HCT116 (cell line): ENCODE data around the gene RPGRIP1. TPM values are rescaled to one million over a fixed set of nuclear protein-coding genes. Genes with fewer than 3 reads are reported as not detected.

Experiments
- ATAC-seq: fragments of 200-7000 bp; cut with Tn5 transposase; 2 replicates; pipeline ENCODE4 v1.9.1; 2020; ENCODE audit warnings: mild to moderate bottlenecking, moderate library complexity
- BruUV-seq: library from RNA; stranded (reverse); fragments of 400-500 nt; replicated peaks from 2 replicates; lab custom pipeline; 2021; lab: Mats Ljungman, UMichigan
- CTCF ChIA-PET: fragments of 300-600 bp; sonication (Branson Sonifier 250); formaldehyde crosslinking; loops from one replicate; lab custom pipeline; 2021; ENCODE audit warnings: antibody characterized with exemption; lab: Charles Lee
- POLR2A ChIA-PET: fragments of 300-600, 350-600 bp; sonication (Branson Sonifier 250); formaldehyde crosslinking; loops from one replicate; lab custom pipeline; 2021; ENCODE audit warnings: antibody characterized with exemption; lab: Charles Lee
- RAD21 ChIA-PET, 2 experiments: fragments of 300-600 bp; sonication (Branson Sonifier 250); formaldehyde crosslinking; loops; one replicate each; lab custom pipeline; 2023; ENCODE audit warnings: low total read pairs in 2 of 2; ENCODE audit not compliant: uncharacterized antibody in 2 of 2, unreplicated experiment in 2 of 2, low non-redundant PET in 1 of 2; lab: Charles Lee
- DNase-seq: peaks from one replicate; pipeline ENCODE4 v3.0.0-alpha.2; 2010; ENCODE audit warnings: low read depth, low spot score
- H2AFZ ChIP-seq: fragments of 200-600 bp; shearing (Covaris generic), sonication (generic); 2 replicates; pipeline ENCODE4 v1.6.1; 2017; ENCODE audit warnings: low read depth, mixed run types, mixed read lengths, antibody characterized with exemption, low read length; ENCODE audit not compliant: poor library complexity, severe bottlenecking
- H3K27ac ChIP-seq: 2 replicates; pipeline ENCODE4 v1.5.1; 2012; ENCODE audit warnings: low read depth, low read length
- H3K27me3 ChIP-seq: fragments of 200-600 bp; sonication (generic); 2 replicates; pipeline ENCODE4 v1.6.1; 2016; ENCODE audit warnings: mixed run types, low read length, mixed read lengths; ENCODE audit not compliant: insufficient read depth
- H3K36me3 ChIP-seq, 2 experiments: fragments of 200-500 bp in 1 of 2; fragments of 200-600 bp in 1 of 2; sonication (Bioruptor generic) in 1 of 2; sonication (generic) in 1 of 2; 2 replicates each; pipeline versions ENCODE4 v1.5.1 to v1.6.1; 2014 to 2016; ENCODE audit warnings: low read length in 2 of 2, inconsistent platforms in 1 of 2, mixed read lengths in 1 of 2, mixed run types in 1 of 2; ENCODE audit not compliant: insufficient read depth in 2 of 2, control insufficient read depth in 1 of 2
- H3K4me1 ChIP-seq, 2 experiments: fragments of 200-600 bp in 1 of 2; sonication (generic) in 1 of 2; 2 replicates each; pipeline versions ENCODE4 v1.5.1 to v1.6.1; 2012 to 2017; ENCODE audit warnings: low read length in 2 of 2, inconsistent platforms in 1 of 2, mild to moderate bottlenecking in 1 of 2, mixed read lengths in 1 of 2, mixed run types in 1 of 2, moderate library complexity in 1 of 2; ENCODE audit not compliant: insufficient read depth in 2 of 2, control insufficient read depth in 1 of 2
- H3K4me2 ChIP-seq: fragments of 200-600 bp; sonication (generic); 2 replicates; pipeline ENCODE4 v1.6.1; 2017; ENCODE audit warnings: mixed run types, low read length, mixed read lengths
- H3K4me3 ChIP-seq, 2 experiments: fragments of 200-600 bp in 1 of 2; sonication (generic) in 1 of 2; replicated peaks in 1 of 2; 2 replicates each; pipeline ENCODE4 v1.5.1; 2011 to 2016; ENCODE audit warnings: low read length in 2 of 2, control low read depth in 1 of 2, low read depth in 1 of 2, mild to moderate bottlenecking in 1 of 2, mixed read lengths in 1 of 2, mixed run types in 1 of 2
- H3K79me2 ChIP-seq: fragments of 200-600 bp; sonication (generic); 2 replicates; pipeline ENCODE4 v1.6.1; 2017; ENCODE audit warnings: mild to moderate bottlenecking, mixed run types, low read length, moderate library complexity, mixed read lengths; ENCODE audit not compliant: insufficient read depth
- H3K9ac ChIP-seq: fragments of 200-600 bp; sonication (generic); 2 replicates; pipeline ENCODE4 v1.6.1; 2016; ENCODE audit warnings: low read length, mixed read lengths
- H3K9me2 ChIP-seq: fragments of 200-600 bp; sonication (generic), shearing (Covaris generic); 2 replicates; pipeline ENCODE4 v1.6.1; 2017; ENCODE audit warnings: mixed run types, mild to moderate bottlenecking, moderate library complexity; ENCODE audit not compliant: insufficient read depth
- H3K9me3 ChIP-seq, 2 experiments: fragments of 200-500 bp in 1 of 2; fragments of 200-600 bp in 1 of 2; sonication (Bioruptor generic) in 1 of 2; sonication (generic) in 1 of 2; 2 replicates each; pipeline ENCODE4 v1.6.1; 2014 to 2017; ENCODE audit warnings: low read length in 2 of 2, mixed read lengths in 2 of 2, inconsistent platforms in 1 of 2, low read depth in 1 of 2, mild to moderate bottlenecking in 1 of 2, mixed run types in 1 of 2, moderate library complexity in 1 of 2; ENCODE audit not compliant: control insufficient read depth in 1 of 2, insufficient read depth in 1 of 2
- H4K20me1 ChIP-seq: fragments of 200-600 bp; sonication (generic), shearing (Covaris generic); 2 replicates; pipeline ENCODE4 v1.6.1; 2017; ENCODE audit warnings: mixed run types, mild to moderate bottlenecking, moderate library complexity; ENCODE audit not compliant: insufficient read depth
- ATF3 ChIP-seq: IDR thresholded peaks from 2 replicates; pipeline ENCODE4 v1.6.1; 2012
- EZH2phosphoT487 ChIP-seq: fragments of 200-600 bp; IDR thresholded peaks from 2 replicates; pipeline ENCODE4 v1.6.1; 2018; ENCODE audit warnings: antibody characterized with exemption, borderline replicate concordance
- POLR2AphosphoS5 ChIP-seq: IDR thresholded peaks from 2 replicates; pipeline ENCODE4 v1.6.1; 2011; ENCODE audit warnings: mild to moderate bottlenecking, low read depth, low read length, moderate library complexity
- RAD21 ChIP-seq: IDR thresholded peaks from 2 replicates; pipeline ENCODE4 v1.6.1; 2012; ENCODE audit warnings: low read depth, mild to moderate bottlenecking
- REST ChIP-seq: IDR thresholded peaks from 2 replicates; pipeline ENCODE4 v1.6.1; 2012; ENCODE audit warnings: low read depth
- YY1 ChIP-seq: IDR thresholded peaks from 2 replicates; pipeline ENCODE4 v1.6.1; 2011; ENCODE audit warnings: low read length, low read depth, moderate library complexity, mild to moderate bottlenecking; ENCODE audit not compliant: insufficient replicate concordance; ENCODE audit errors: extremely low read depth
- ZFX ChIP-seq: fragments of 450-650 bp; IDR thresholded peaks from 2 replicates; pipeline ENCODE4 v1.6.1; 2017
- intact Hi-C: fragments of 100-400 bp; cut with micrococcal nuclease; formaldehyde crosslinking; loops from 2 replicates; pipeline ENCODE4 v1.10.0; 2022
- total RNA-seq: library from RNA; stranded (reverse); gene quantifications from one replicate; pipeline ENCODE4 v1.2.1, GENCODE V29; 2021; ENCODE audit not compliant: unreplicated experiment

The RPGRIP1 gene
- total RNA-seq, 1 experiment from 2014 or later, result not detected

- Histone ChIP-seq H2AFZ (no peak overlapping the region), H3K9me2 (no peaks in the 10 kb centered on the region), H3K27ac (no peak overlapping the region), H4K20me1 (peaks cover 79% of the 10 kb centered on the region), H3K4me1 (no peaks in the 10 kb centered on the region), H3K27me3 (no peaks in the 10 kb centered on the region), H3K9ac (no peak overlapping the region), H3K4me3 (no peak overlapping the region), H3K9me3 (no peaks in the 10 kb centered on the region), H3K79me2 (peaks cover 100% of the 10 kb centered on the region), H3K36me3 (peaks cover 74 to 87% of the 10 kb centered on the region in 2 experiments), H3K4me2 (no peak overlapping the region)
- TF ChIP-seq POLR2AphosphoS5 (no peak), ZFX (no peak), ATF3 (no peak), YY1 (no peak), EZH2phosphoT487 (no peak), RAD21 (no peak), REST (no peak)
- POLR2A ChIA-PET, result interaction anchor here (1.3 kb wide), 1 partner anchor 34 kb away, joined by 3 read pairs; no protein-coding TSS in a partner anchor
- CTCF ChIA-PET, result no interaction called here
- RAD21 ChIA-PET, result no interaction called here
- ATAC-seq (no peak), DNase-seq (no peak)
- intact Hi-C loops, result loop anchor here (2.0 to 10.0 kb wide), 3 partner anchors 20 to 171 kb away; no protein-coding TSS in a partner anchor
- no TSS peak for BruUV-seq
Measured at GRCh38 chr14:21231020-21231652, 48.7 kb upstream of the RPGRIP1 start.
